ENCODE results near the gene HMGCL. TPM values are rescaled to one million over a fixed set of nuclear protein-coding genes. Genes with fewer than 3 reads are reported as not detected.
A peak's percentile ranks its signal among the peaks of the same experiment; 100 is the strongest.

The HMGCL gene
- total RNA-seq, 4 donors from 2014 or later, result 35.8 to 84.3 (median 57.0) TPM

- Histone ChIP-seq H3K4me1 (peaks cover 12 to 25% of the 10 kb centered on the region in 2 donors), H3K9me3 (no peaks in the 10 kb centered on the region), H3K36me3 (no peaks in the 10 kb centered on the region), H3K27ac (no peak overlapping the region), H3K4me3 (replicated peaks in 1 of 3) (no peak overlapping the region), H3K27me3 (no peaks in the 10 kb centered on the region)
- 17 to 23% methylated on average over 12 to 14 of the region's 14 CpGs for WGBS, 2 donors
- intact Hi-C loops (cut with DNase I), result loop anchor here (5.0 to 10.0 kb wide), 2 partner anchors 93 to 145 kb away; partner anchors contain the start of gene FUCA1
- DNase-seq, result peak; percentile 88 to 91
- TF ChIP-seq POLR2A (IDR thresholded peaks at IDR 0.05), result no peak
- TF ChIP-seq CTCF (IDR thresholded peaks at IDR 0.05), result peak; percentile 82 to 96 (median 84)
These were observed 53.0 kb downstream of the HMGCL start for GRCh38 chr1:23772049-23772853.

- intact Hi-C loops (cut with DNase I), result no loop called here
- whole genome bisulfite sequencing, 2 donors, result 83 to 85% methylated on average over 5 of the region's 5 CpGs
- TF ChIP-seq CTCF (IDR thresholded peaks at IDR 0.05) (no peak), POLR2A (IDR thresholded peaks at IDR 0.05) (no peak)
- H3K4me1 ChIP-seq, result peaks cover 2 to 5% of the 10 kb centered on the region in 2 donors
- H3K36me3 ChIP-seq, result peaks cover 0 to 4% of the 10 kb centered on the region in 2 donors
- no peak overlapping the region for H3K27ac ChIP-seq
- no peak overlapping the region for H3K4me3 ChIP-seq (replicated peaks in 1 of 3)
- H3K27me3 ChIP-seq, result no peaks in the 10 kb centered on the region
- H3K9me3 ChIP-seq, result no peaks in the 10 kb centered on the region
- DNase-seq, result no peak
These were observed 56.5 kb downstream of the HMGCL start for GRCh38 chr1:23768733-23769132.

GRCh38 chr1:23763041-23763577, 62.1 kb downstream of the HMGCL start:
- H3K4me1 ChIP-seq, result no peaks in the 10 kb centered on the region
- no peak overlapping the region for H3K4me3 ChIP-seq (replicated peaks in 1 of 3)
- TF ChIP-seq CTCF (IDR thresholded peaks at IDR 0.05), result no peak
- TF ChIP-seq POLR2A (IDR thresholded peaks at IDR 0.05), result no peak
- no peak for DNase-seq
- no peaks in the 10 kb centered on the region for H3K9me3 ChIP-seq
- WGBS, 2 donors, result 83 to 92% methylated on average over 7 of the region's 7 CpGs
- peaks cover 30 to 35% of the 10 kb centered on the region in 2 donors for H3K36me3 ChIP-seq
- no peaks in the 10 kb centered on the region for H3K27me3 ChIP-seq
- intact Hi-C loops (cut with DNase I), result no loop called here
- no peak overlapping the region for H3K27ac ChIP-seq

GRCh38 chr1:23759277-23759676, 66.0 kb downstream of the HMGCL start:
- no peak overlapping the region for H3K27ac ChIP-seq
- no peaks in the 10 kb centered on the region for H3K9me3 ChIP-seq
- no peaks in the 10 kb centered on the region for H3K4me1 ChIP-seq
- intact Hi-C loops (cut with DNase I), result no loop called here
- peaks cover 66 to 67% of the 10 kb centered on the region in 2 donors for H3K36me3 ChIP-seq
- H3K27me3 ChIP-seq, result no peaks in the 10 kb centered on the region
- WGBS, 2 donors, result 61 to 78% methylated on average over 4 of the region's 4 CpGs
- TF ChIP-seq POLR2A (IDR thresholded peaks at IDR 0.05) (no peak), CTCF (IDR thresholded peaks at IDR 0.05) (no peak)
- no peak for DNase-seq
- H3K4me3 ChIP-seq (replicated peaks in 1 of 3), result no peak overlapping the region

- no peak for TF ChIP-seq CTCF (IDR thresholded peaks at IDR 0.05)
- no peak for TF ChIP-seq POLR2A (IDR thresholded peaks at IDR 0.05)
- intact Hi-C loops (cut with DNase I), result no loop called here
- H3K27me3 ChIP-seq, result no peaks in the 10 kb centered on the region
- H3K36me3 ChIP-seq, result peaks cover 80 to 81% of the 10 kb centered on the region in 2 donors
- H3K27ac ChIP-seq, result no peak overlapping the region
- H3K4me3 ChIP-seq (replicated peaks in 1 of 3), result no peak overlapping the region
- no peaks in the 10 kb centered on the region for H3K9me3 ChIP-seq
- DNase-seq, result no peak
- H3K4me1 ChIP-seq, result peaks cover 0 to 7% of the 10 kb centered on the region in 2 donors
- 92 to 100% methylated on average over 1 of the region's 1 CpG for WGBS, 2 donors
These were observed 67.4 kb downstream of the HMGCL start for GRCh38 chr1:23757812-23758211.

Data from thyroid gland (tissue), 4 donors.